Activated naive CD8-positive, alpha-beta T cell (primary cell): ENCODE measurements around the gene HRH1.
A peak's percentile ranks its signal among the peaks of the same experiment; 100 is the strongest.

Source experiments
- H3K27ac Mint-ChIP-seq: one replicate; pipeline ENCODE4 v1.8.0; 2021; ENCODE audit warnings: mixed read lengths
- H3K27me3 Mint-ChIP-seq: one replicate; pipeline ENCODE4 v1.8.0; 2021; ENCODE audit warnings: mixed read lengths
- H3K36me3 Mint-ChIP-seq: one replicate; pipeline ENCODE4 v1.8.0; 2021; ENCODE audit warnings: mixed read lengths
- H3K4me1 Mint-ChIP-seq: one replicate; pipeline ENCODE4 v1.8.0; 2021; ENCODE audit warnings: low read depth, mixed read lengths
- H3K4me3 Mint-ChIP-seq: one replicate; pipeline ENCODE4 v1.8.0; 2021; ENCODE audit warnings: mild to moderate bottlenecking, mixed read lengths
- H3K9me3 Mint-ChIP-seq: one replicate; pipeline ENCODE4 v1.8.0; 2021; ENCODE audit warnings: low read depth, mixed read lengths

HRH1 gene

DNA sequence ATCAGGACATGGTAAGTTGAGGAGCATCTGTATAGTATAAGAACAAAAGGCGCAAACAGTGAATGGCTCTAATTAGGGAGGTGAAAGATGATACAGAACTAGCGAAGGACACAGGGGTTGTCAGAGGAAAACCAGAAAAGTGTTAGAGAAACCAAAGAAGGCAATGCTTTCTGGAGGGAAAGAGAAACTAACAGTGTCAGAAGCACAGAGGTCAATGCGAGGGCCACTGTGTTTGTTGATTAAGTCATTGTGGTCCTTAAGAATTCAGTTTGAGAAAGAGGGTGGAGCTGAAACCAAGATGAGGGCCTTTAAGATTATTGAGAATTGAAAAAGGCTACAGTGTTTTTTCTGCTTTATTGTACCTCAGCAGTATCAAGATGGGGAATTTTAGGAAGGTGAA lies 146.7 kb downstream of the HRH1 start:
- H3K27ac Mint-ChIP-seq, result no peak overlapping the region
- H3K4me1 Mint-ChIP-seq, result peaks cover 16% of the 10 kb centered on the region
- no peaks in the 10 kb centered on the region for H3K27me3 Mint-ChIP-seq
- no peaks in the 10 kb centered on the region for H3K9me3 Mint-ChIP-seq
- H3K4me3 Mint-ChIP-seq, result no peak overlapping the region
- H3K36me3 Mint-ChIP-seq, result peaks cover 23% of the 10 kb centered on the region

- Mint-ChIP-seq H3K4me3 (no peak overlapping the region), H3K9me3 (no peaks in the 10 kb centered on the region), H3K27me3 (no peaks in the 10 kb centered on the region), H3K27ac (no peak overlapping the region), H3K36me3 (peaks cover 29% of the 10 kb centered on the region), H3K4me1 (peaks cover 31% of the 10 kb centered on the region)
These were observed 148.2 kb downstream of the HRH1 start for GRCh38 chr3:11302444-11302843.

- H3K27ac Mint-ChIP-seq, result no peak overlapping the region
- no peaks in the 10 kb centered on the region for H3K9me3 Mint-ChIP-seq
- H3K4me1 Mint-ChIP-seq, result peaks cover 34% of the 10 kb centered on the region
- peaks cover 35% of the 10 kb centered on the region for H3K36me3 Mint-ChIP-seq
- H3K4me3 Mint-ChIP-seq, result no peak overlapping the region
- no peaks in the 10 kb centered on the region for H3K27me3 Mint-ChIP-seq
These were observed 149.9 kb downstream of the HRH1 start for GRCh38 chr3:11304175-11304574.

GRCh38 chr3:11305509-11305908 lies 151.2 kb downstream of the HRH1 start:
- H3K4me1 Mint-ChIP-seq, result peaks cover 34% of the 10 kb centered on the region

DNA sequence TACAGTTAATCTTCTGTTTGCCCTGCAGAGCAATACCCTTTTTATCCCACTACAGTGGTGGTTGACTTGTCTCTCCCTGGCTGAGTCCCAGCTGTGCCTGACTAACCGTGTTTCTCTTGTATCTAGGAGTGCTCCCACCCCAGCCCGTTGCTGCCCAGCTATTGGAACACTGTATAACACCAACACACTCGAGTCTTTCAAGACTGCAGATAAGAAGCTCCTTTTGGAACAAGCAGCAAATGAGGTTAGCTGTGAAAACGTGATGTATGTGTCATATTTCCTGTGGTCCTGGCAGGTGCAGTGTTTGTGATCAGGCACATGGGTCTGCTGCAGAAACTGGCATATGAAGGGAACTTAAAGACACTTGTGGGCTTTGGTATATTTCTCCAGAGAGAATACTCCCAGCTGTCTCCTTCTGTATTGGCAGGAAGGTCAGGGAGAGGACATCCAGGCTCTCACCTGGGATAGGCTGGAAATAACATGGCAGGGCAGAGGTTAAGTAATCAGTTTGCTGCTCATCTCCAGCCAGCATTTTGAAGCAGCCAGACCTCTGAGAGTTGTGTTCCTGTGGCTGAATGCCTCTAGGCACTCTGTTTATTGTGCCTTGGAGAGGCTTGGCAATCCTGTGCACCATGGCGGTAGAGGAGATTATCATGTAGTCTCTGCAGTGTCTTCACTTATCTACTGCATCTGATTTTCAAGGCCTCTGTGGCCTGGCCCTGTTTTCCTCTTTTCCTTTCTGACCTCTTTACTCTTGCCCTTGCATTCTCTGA lies 152.7 kb downstream of the HRH1 start:
- Mint-ChIP-seq H3K36me3 (peaks cover 36% of the 10 kb centered on the region), H3K4me1 (peaks cover 30% of the 10 kb centered on the region), H3K4me3 (peak overlapping the region; percentile 56)

More at GRCh38 chr3:11305509-11305908, 151.2 kb downstream of the HRH1 start:
- no peaks in the 10 kb centered on the region for H3K9me3 Mint-ChIP-seq
- peak overlapping the region; percentile 7 for H3K27ac Mint-ChIP-seq
- H3K36me3 Mint-ChIP-seq, result peaks cover 38% of the 10 kb centered on the region
- no peaks in the 10 kb centered on the region for H3K27me3 Mint-ChIP-seq
- no peak overlapping the region for H3K4me3 Mint-ChIP-seq

GRCh38 chr3:11307830-11308432 lies 153.6 kb downstream of the HRH1 start:
- Mint-ChIP-seq H3K9me3 (no peaks in the 10 kb centered on the region), H3K36me3 (peaks cover 34% of the 10 kb centered on the region), H3K27me3 (no peaks in the 10 kb centered on the region), H3K4me3 (no peak overlapping the region), H3K27ac (no peak overlapping the region), H3K4me1 (peaks cover 30% of the 10 kb centered on the region)

More for the DNA sequence above, 152.7 kb downstream of the HRH1 start:
- Mint-ChIP-seq H3K27me3 (no peaks in the 10 kb centered on the region), H3K27ac (peak overlapping the region; percentile 87), H3K9me3 (no peaks in the 10 kb centered on the region)

DNA sequence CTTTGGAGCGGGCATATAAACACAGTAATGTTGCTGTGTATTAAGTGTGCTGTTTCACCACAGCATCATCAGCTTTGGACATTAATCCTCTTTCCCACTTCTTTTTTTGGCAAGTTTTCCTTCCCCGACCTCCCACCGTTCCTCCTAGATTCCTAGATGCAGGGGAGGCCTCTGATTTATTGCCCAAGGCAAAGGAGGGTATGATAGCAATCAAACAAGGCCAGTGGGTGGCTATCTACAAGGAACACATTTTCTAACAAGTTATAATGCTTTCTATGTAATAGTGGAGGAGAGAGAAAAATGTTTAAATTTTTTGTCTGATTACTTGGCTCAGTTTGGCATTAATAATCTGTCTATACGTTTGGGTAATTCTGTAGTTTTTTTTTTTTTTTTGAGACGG lies 156.0 kb downstream of the HRH1 start:
- Mint-ChIP-seq H3K4me3 (no peak overlapping the region), H3K4me1 (peaks cover 24% of the 10 kb centered on the region), H3K9me3 (no peaks in the 10 kb centered on the region), H3K36me3 (peaks cover 30% of the 10 kb centered on the region), H3K27ac (no peak overlapping the region), H3K27me3 (no peaks in the 10 kb centered on the region)

GRCh38 chr3:11312166-11312565 lies 157.9 kb downstream of the HRH1 start:
- H3K36me3 Mint-ChIP-seq, result peaks cover 26% of the 10 kb centered on the region
- H3K4me3 Mint-ChIP-seq, result no peak overlapping the region
- no peaks in the 10 kb centered on the region for H3K9me3 Mint-ChIP-seq
- no peaks in the 10 kb centered on the region for H3K27me3 Mint-ChIP-seq
- peaks cover 7% of the 10 kb centered on the region for H3K4me1 Mint-ChIP-seq
- H3K27ac Mint-ChIP-seq, result no peak overlapping the region
